Brain microvascular endothelial cell (primary cell): ENCODE measurements around the gene RRAGA.
A peak's percentile ranks its signal among the peaks of the same experiment; 100 is the strongest.

Source experiments
- DNase-seq: peaks from one replicate; pipeline ENCODE4 v3.0.0-alpha.2; 2020
- H3K27ac ChIP-seq: fragments of 250-450 bp; sonication (Bioruptor Pico); 2 replicates; pipeline ENCODE4 v1.5.1; 2020; ENCODE audit warnings: mild to moderate bottlenecking, moderate library complexity
- H3K27me3 ChIP-seq: fragments of 250-450 bp; sonication (Bioruptor Pico); replicated peaks from 2 replicates; pipeline ENCODE4 v1.5.1; 2020; ENCODE audit warnings: mild to moderate bottlenecking
- H3K36me3 ChIP-seq: fragments of 250-450 bp; sonication (Bioruptor Pico); replicated peaks from 2 replicates; pipeline ENCODE4 v1.5.1; 2020; ENCODE audit warnings: mild to moderate bottlenecking
- H3K4me3 ChIP-seq: 2 replicates; pipeline ENCODE4 v1.5.1; 2011; ENCODE audit warnings: low read depth, mild to moderate bottlenecking, control low read depth, low read length, moderate library complexity
- CTCF ChIP-seq: IDR thresholded peaks from 2 replicates; pipeline ENCODE4 v1.5.1; 2011; ENCODE audit warnings: low read depth, mild to moderate bottlenecking, moderate library complexity, low read length, control low read depth, inconsistent platforms; ENCODE audit errors: missing control alignments
- in situ Hi-C: cut with HindIII; loops from 2 replicates; pipeline ENCODE4 v1.10.0; 2017; ENCODE audit warnings: low sequenced_read_pairs, low pct_ligation_motif_present

RRAGA gene

GRCh38 chr9:19022206-19022605 is 27.0 kb upstream of the RRAGA start:
- no peaks in the 10 kb centered on the region for H3K36me3 ChIP-seq
- in situ Hi-C loops, result no loop called here
- DNase-seq, result no peak

DNA sequence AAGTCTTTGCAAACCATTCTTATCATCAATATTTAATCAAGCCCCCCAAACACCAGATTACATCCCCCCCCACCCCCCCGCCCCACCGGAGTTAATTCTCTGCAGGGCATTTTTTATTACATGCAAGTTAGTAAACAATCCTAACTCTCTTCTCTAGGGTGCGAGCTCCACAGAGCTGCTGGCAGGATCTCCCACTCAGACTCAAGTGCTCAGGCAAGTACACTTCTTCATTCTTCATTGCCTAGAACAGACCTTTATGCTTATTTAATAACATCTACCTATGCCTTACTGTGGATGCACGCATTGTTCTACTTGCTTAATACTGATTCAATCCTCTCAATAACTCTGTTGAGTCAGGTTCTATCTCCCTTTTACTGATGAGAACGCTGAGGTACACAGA is 26.1 kb upstream of the RRAGA start:
- TF ChIP-seq CTCF, result no peak
- in situ Hi-C loops, result no loop called here
- no peak overlapping the region for H3K4me3 ChIP-seq
- no peaks in the 10 kb centered on the region for H3K27me3 ChIP-seq
- no peak for DNase-seq
- no peaks in the 10 kb centered on the region for H3K36me3 ChIP-seq
- H3K27ac ChIP-seq, result no peak overlapping the region

More at GRCh38 chr9:19022206-19022605, 27.0 kb upstream of the RRAGA start:
- Histone ChIP-seq H3K4me3 (no peak overlapping the region), H3K27me3 (no peaks in the 10 kb centered on the region), H3K27ac (no peak overlapping the region)
- TF ChIP-seq CTCF, result no peak

DNA sequence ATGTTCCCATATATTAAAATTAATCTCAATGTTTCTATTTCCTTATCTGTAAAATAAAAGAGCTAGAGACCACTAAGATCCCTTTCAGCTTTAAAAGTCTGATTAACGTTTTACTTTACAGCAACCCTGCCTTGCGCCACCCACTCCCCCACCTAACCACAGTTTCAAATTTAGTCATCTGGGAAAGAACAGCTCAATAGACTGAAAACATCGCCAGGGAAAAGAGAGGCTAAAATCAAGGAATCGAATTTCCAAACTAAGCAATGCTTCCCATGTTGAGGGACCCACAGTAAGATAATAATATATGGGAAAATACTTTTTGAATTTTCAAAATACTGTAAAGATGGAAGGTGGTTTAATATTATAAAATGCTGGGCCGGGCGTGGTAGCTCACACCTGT is 22.9 kb upstream of the RRAGA start:
- Histone ChIP-seq H3K4me3 (no peak overlapping the region), H3K36me3 (no peaks in the 10 kb centered on the region), H3K27me3 (no peaks in the 10 kb centered on the region), H3K27ac (no peak overlapping the region)
- in situ Hi-C loops, result loop anchor here (25.0 kb wide), 2 partner anchors 564 to 764 kb away; partner anchors contain the start of gene ADAMTSL1
- no peak for TF ChIP-seq CTCF
- no peak for DNase-seq

GRCh38 chr9:19027825-19028224 is 21.4 kb upstream of the RRAGA start:
- no peak for DNase-seq
- Histone ChIP-seq H3K4me3 (no peak overlapping the region), H3K36me3 (no peaks in the 10 kb centered on the region), H3K27ac (no peak overlapping the region), H3K27me3 (no peaks in the 10 kb centered on the region)
- in situ Hi-C loops, result loop anchor here (25.0 kb wide), 2 partner anchors 566 to 766 kb away; partner anchors contain the start of gene ADAMTSL1
- no peak for TF ChIP-seq CTCF

- H3K4me3 ChIP-seq, result no peak overlapping the region
- H3K27me3 ChIP-seq, result no peaks in the 10 kb centered on the region
- no peaks in the 10 kb centered on the region for H3K36me3 ChIP-seq
- in situ Hi-C loops, result loop anchor here (25.0 kb wide), 2 partner anchors 567 to 767 kb away; partner anchors contain the start of gene ADAMTSL1
- no peak overlapping the region for H3K27ac ChIP-seq
- peak; percentile 67 for DNase-seq
- TF ChIP-seq CTCF, result peak; percentile 72
These were observed 20.3 kb upstream of the RRAGA start for GRCh38 chr9:19028835-19029451.

GRCh38 chr9:19030899-19031298 is 18.3 kb upstream of the RRAGA start:
- H3K27me3 ChIP-seq, result no peaks in the 10 kb centered on the region
- no peak for TF ChIP-seq CTCF

More at GRCh38 chr9:19030899-19031298, 18.3 kb upstream of the RRAGA start:
- Histone ChIP-seq H3K4me3 (no peak overlapping the region), H3K27ac (no peak overlapping the region), H3K36me3 (no peaks in the 10 kb centered on the region)
- in situ Hi-C loops, result loop anchor here (25.0 kb wide), 2 partner anchors 569 to 769 kb away; partner anchors contain the start of gene ADAMTSL1
- DNase-seq, result no peak
